Measurements from ENCODE around the gene MPP3. TPM values are rescaled to one million over a fixed set of nuclear protein-coding genes. Genes with fewer than 3 reads are reported as not detected.

MPP3 gene
- total RNA-seq, 1 experiment from 2014 or later, result 5.7 TPM

GRCh38 chr17:43768943-43769342 lies 64.0 kb downstream of the MPP3 start:
- DNase-seq (ENCODE audit: low spot score), result no peak
- Histone ChIP-seq H3K9me3 (ENCODE audit: low read depth, low read length, poor library complexity, severe bottlenecking) (no peaks in the 10 kb centered on the region), H3K4me3 (ENCODE audit: low read depth, low read length, poor library complexity, severe bottlenecking) (no peak overlapping the region), H3K27ac (ENCODE audit: low read depth, low read length, poor library complexity, severe bottlenecking) (no peak overlapping the region), H3K36me3 (ENCODE audit: insufficient read depth, low read length, poor library complexity, severe bottlenecking) (no peaks in the 10 kb centered on the region), H3K4me1 (ENCODE audit: insufficient read depth, low read length, poor library complexity, severe bottlenecking) (no peaks in the 10 kb centered on the region), H3K27me3 (replicated peaks; ENCODE audit: insufficient read depth, low read depth, low read length, poor library complexity) (no peaks in the 10 kb centered on the region)
- intact Hi-C loops (cut with micrococcal nuclease; ENCODE audit: unreplicated experiment), result no loop called here
- CTCF ChIA-PET, result no interaction called here
- BruUV-seq (replicated peaks), result no TSS peak
- no peak for TF ChIP-seq EZH2 (IDR thresholded peaks at IDR 0.05; ENCODE audit: borderline replicate concordance, low read depth, low read length, poor library complexity, severe bottlenecking)
- no peak for TF ChIP-seq CTCF (conservative IDR thresholded peaks at IDR 0.05; ENCODE audit: low read depth, low read length)
- POLR2A ChIA-PET (ENCODE audit: low non-redundant PET), result no interaction called here

GRCh38 chr17:43768382-43768781 lies 64.6 kb downstream of the MPP3 start:
- ChIA-PET CTCF (no interaction called here), POLR2A (ENCODE audit: low non-redundant PET) (no interaction called here)
- no peaks in the 10 kb centered on the region for H3K4me1 ChIP-seq (ENCODE audit: insufficient read depth, low read length, poor library complexity, severe bottlenecking)
- no peaks in the 10 kb centered on the region for H3K9me3 ChIP-seq (ENCODE audit: low read depth, low read length, poor library complexity, severe bottlenecking)
- TF ChIP-seq CTCF (conservative IDR thresholded peaks at IDR 0.05; ENCODE audit: low read depth, low read length) (no peak), EZH2 (IDR thresholded peaks at IDR 0.05; ENCODE audit: borderline replicate concordance, low read depth, low read length, poor library complexity, severe bottlenecking) (no peak)
- DNase-seq (ENCODE audit: low spot score), result no peak
- H3K4me3 ChIP-seq (ENCODE audit: low read depth, low read length, poor library complexity, severe bottlenecking), result no peak overlapping the region
- no peaks in the 10 kb centered on the region for H3K36me3 ChIP-seq (ENCODE audit: insufficient read depth, low read length, poor library complexity, severe bottlenecking)
- BruUV-seq (replicated peaks), result no TSS peak
- no peaks in the 10 kb centered on the region for H3K27me3 ChIP-seq (replicated peaks; ENCODE audit: insufficient read depth, low read depth, low read length, poor library complexity)
- intact Hi-C loops (cut with micrococcal nuclease; ENCODE audit: unreplicated experiment), result no loop called here
- no peak overlapping the region for H3K27ac ChIP-seq (ENCODE audit: low read depth, low read length, poor library complexity, severe bottlenecking)

- Histone ChIP-seq H3K9me3 (ENCODE audit: low read depth, low read length, poor library complexity, severe bottlenecking) (no peaks in the 10 kb centered on the region), H3K27me3 (replicated peaks; ENCODE audit: insufficient read depth, low read depth, low read length, poor library complexity) (no peaks in the 10 kb centered on the region), H3K36me3 (ENCODE audit: insufficient read depth, low read length, poor library complexity, severe bottlenecking) (no peaks in the 10 kb centered on the region), H3K4me3 (ENCODE audit: low read depth, low read length, poor library complexity, severe bottlenecking) (no peak overlapping the region), H3K4me1 (ENCODE audit: insufficient read depth, low read length, poor library complexity, severe bottlenecking) (no peaks in the 10 kb centered on the region), H3K27ac (ENCODE audit: low read depth, low read length, poor library complexity, severe bottlenecking) (no peak overlapping the region)
- no peak for DNase-seq (ENCODE audit: low spot score)
- BruUV-seq (replicated peaks), result TSS peak; percentile 26
- POLR2A ChIA-PET (ENCODE audit: low non-redundant PET), result no interaction called here
- TF ChIP-seq EZH2 (IDR thresholded peaks at IDR 0.05; ENCODE audit: borderline replicate concordance, low read depth, low read length, poor library complexity, severe bottlenecking) (no peak), CTCF (conservative IDR thresholded peaks at IDR 0.05; ENCODE audit: low read depth, low read length) (no peak)
- intact Hi-C loops (cut with micrococcal nuclease; ENCODE audit: unreplicated experiment), result no loop called here
- CTCF ChIA-PET, result no interaction called here
These were observed 65.3 kb downstream of the MPP3 start for GRCh38 chr17:43767713-43768059.

Measured in A673 (cell line).